Measurements from ENCODE around the gene PKP3.

DNA sequence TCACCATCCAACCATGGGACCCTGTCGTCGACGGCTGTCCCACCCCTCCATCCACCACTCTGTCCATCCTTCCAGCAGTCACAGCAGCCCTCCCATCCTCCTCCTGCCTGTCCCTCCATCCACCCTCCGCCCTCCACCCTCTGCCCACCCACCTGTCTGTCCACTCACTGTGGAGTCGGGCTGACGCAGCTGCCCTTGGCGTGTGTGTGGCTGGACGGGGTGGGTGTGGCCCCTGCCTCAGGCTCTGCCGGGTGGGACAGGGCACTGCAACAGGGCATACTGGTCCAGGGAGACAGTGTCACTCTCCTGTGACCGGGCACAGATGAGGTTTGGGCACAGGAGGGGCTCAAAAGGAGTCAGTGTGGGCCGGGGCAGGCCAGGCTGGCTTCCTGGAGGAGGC lies 1.9 kb downstream of the PKP3 start:
- no peak for TF ChIP-seq POLR2A (IDR thresholded peaks at IDR 0.05)
- TF ChIP-seq, protein P1, sequence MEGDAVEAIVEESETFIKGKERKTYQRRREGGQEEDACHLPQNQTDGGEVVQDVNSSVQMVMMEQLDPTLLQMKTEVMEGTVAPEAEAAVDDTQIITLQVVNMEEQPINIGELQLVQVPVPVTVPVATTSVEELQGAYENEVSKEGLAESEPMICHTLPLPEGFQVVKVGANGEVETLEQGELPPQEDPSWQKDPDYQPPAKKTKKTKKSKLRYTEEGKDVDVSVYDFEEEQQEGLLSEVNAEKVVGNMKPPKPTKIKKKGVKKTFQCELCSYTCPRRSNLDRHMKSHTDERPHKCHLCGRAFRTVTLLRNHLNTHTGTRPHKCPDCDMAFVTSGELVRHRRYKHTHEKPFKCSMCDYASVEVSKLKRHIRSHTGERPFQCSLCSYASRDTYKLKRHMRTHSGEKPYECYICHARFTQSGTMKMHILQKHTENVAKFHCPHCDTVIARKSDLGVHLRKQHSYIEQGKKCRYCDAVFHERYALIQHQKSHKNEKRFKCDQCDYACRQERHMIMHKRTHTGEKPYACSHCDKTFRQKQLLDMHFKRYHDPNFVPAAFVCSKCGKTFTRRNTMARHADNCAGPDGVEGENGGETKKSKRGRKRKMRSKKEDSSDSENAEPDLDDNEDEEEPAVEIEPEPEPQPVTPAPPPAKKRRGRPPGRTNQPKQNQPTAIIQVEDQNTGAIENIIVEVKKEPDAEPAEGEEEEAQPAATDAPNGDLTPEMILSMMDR (IDR thresholded peaks at IDR 0.05 in 8 of 11, conservative IDR thresholded peaks at IDR 0.05 in 3 of 11) = no peak

All from spleen (tissue), 7 donors.